CD8-positive, alpha-beta memory T cell (primary cell): Measurements from ENCODE around the gene RRP36. TPM values are rescaled to one million over a fixed set of nuclear protein-coding genes. Genes with fewer than 3 reads are reported as not detected.

ENCODE experiments used
- polyA plus RNA-seq: library from polyadenylated mRNA; unstranded; fragments of 300-500 nt; fragmentation: Illumina TruSeq; gene quantifications from one replicate; pipeline ENCODE4 v1.2.3, GENCODE V29; 2021
- total RNA-seq, 2 experiments: library from RNA; stranded (reverse); gene quantifications; one replicate each; pipeline ENCODE4 v1.2.3, GENCODE V29; 2021

The RRP36 gene
- total and polyA plus RNA-seq, 3 experiments from 2014 or later: 86.2 to 120 (median 114) TPM

Other genes starting within 250 kb of the RRP36 start
- gene BICRAL, start 239.6 kb upstream of the RRP36 start, total RNA-seq: 10 to 100 TPM; 15.9 to 16.8 TPM
- 6.8 TPM for gene BICRAL, start 239.6 kb upstream of the RRP36 start, polyA plus RNA-seq
- gene RPL7L1, start 142.0 kb upstream of the RRP36 start, total RNA-seq: 100 to 1,000 TPM; 199 to 200 TPM
- gene RPL7L1, start 142.0 kb upstream of the RRP36 start, polyA plus RNA-seq: 95.0 TPM
- gene PTCRA, start 105.6 kb upstream of the RRP36 start, total RNA-seq: not detected
- not detected for gene PTCRA, start 105.6 kb upstream of the RRP36 start, polyA plus RNA-seq
- gene CNPY3, start 92.1 kb upstream of the RRP36 start, total RNA-seq: 10 to 100 TPM; 53.1 to 55.8 TPM
- gene CNPY3, start 92.1 kb upstream of the RRP36 start, polyA plus RNA-seq: 122 TPM
- gene GNMT, start 60.9 kb upstream of the RRP36 start, total RNA-seq: under 1 TPM; 0.39 to 0.51 TPM
- not detected for gene GNMT, start 60.9 kb upstream of the RRP36 start, polyA plus RNA-seq
- 10 to 100 TPM; 19.2 to 20.6 TPM for gene PEX6, start 42.4 kb upstream of the RRP36 start, total RNA-seq
- gene PEX6, start 42.4 kb upstream of the RRP36 start, polyA plus RNA-seq: 14.6 TPM
- 10 to 100 TPM; 52.2 to 52.4 TPM for gene PPP2R5D, start 37.1 kb upstream of the RRP36 start, total RNA-seq
- 32.5 TPM for gene PPP2R5D, start 37.1 kb upstream of the RRP36 start, polyA plus RNA-seq
- gene MEA1, start 7.7 kb upstream of the RRP36 start, total RNA-seq: 100 to 1,000 TPM; 102 to 108 TPM
- gene MEA1, start 7.7 kb upstream of the RRP36 start, polyA plus RNA-seq: 84.8 TPM
- 10 to 100 TPM; 73.5 to 74.1 TPM for gene KLHDC3, start 7.4 kb upstream of the RRP36 start, total RNA-seq
- 90.7 TPM for gene KLHDC3, start 7.4 kb upstream of the RRP36 start, polyA plus RNA-seq
- 10 to 100 TPM; 11.7 to 12.1 TPM for gene CUL7, start 32.2 kb downstream of the RRP36 start, total RNA-seq
- 2.1 TPM for gene CUL7, start 32.2 kb downstream of the RRP36 start, polyA plus RNA-seq
- gene MRPL2, start 37.8 kb downstream of the RRP36 start, total RNA-seq: 10 to 100 TPM; 89.6 to 91.6 TPM
- gene MRPL2, start 37.8 kb downstream of the RRP36 start, polyA plus RNA-seq: 47.5 TPM
- gene KLC4, start 38.0 kb downstream of the RRP36 start, total RNA-seq: 10 to 100 TPM; 11.1 to 12.3 TPM
- 11.6 TPM for gene KLC4, start 38.0 kb downstream of the RRP36 start, polyA plus RNA-seq
- 1 to 10 TPM; 1.6 TPM for gene PTK7, start 54.7 kb downstream of the RRP36 start, total RNA-seq
- gene PTK7, start 54.7 kb downstream of the RRP36 start, polyA plus RNA-seq: 1.9 TPM
- gene SRF, start 149.6 kb downstream of the RRP36 start, total RNA-seq: 10 to 100 TPM; 55.1 to 57.4 TPM
- gene SRF, start 149.6 kb downstream of the RRP36 start, polyA plus RNA-seq: 8.0 TPM
- gene CUL9, start 160.6 kb downstream of the RRP36 start, total RNA-seq: 10 to 100 TPM; 35.3 to 38.3 TPM
- 9.0 TPM for gene CUL9, start 160.6 kb downstream of the RRP36 start, polyA plus RNA-seq
- 10 to 100 TPM; 68.2 to 68.3 TPM for gene DNPH1, start 207.9 kb downstream of the RRP36 start, total RNA-seq
- gene DNPH1, start 207.9 kb downstream of the RRP36 start, polyA plus RNA-seq: 80.0 TPM
- 1 to 10 TPM; 1.1 to 1.2 TPM for gene TTBK1, start 221.9 kb downstream of the RRP36 start, total RNA-seq
- not detected for gene TTBK1, start 221.9 kb downstream of the RRP36 start, polyA plus RNA-seq